ENCODE results near the gene IFRD2. TPM values are rescaled to one million over a fixed set of nuclear protein-coding genes. Genes with fewer than 3 reads are reported as not detected.
A peak's percentile ranks its signal among the peaks of the same experiment; 100 is the strongest.

The IFRD2 gene
- total and polyA plus RNA-seq, 2 of the 13 experiments (the other 11 are each of a cell fraction or from before 2014, with no cell fraction given), result 32.8 to 96.1 TPM

DNA sequence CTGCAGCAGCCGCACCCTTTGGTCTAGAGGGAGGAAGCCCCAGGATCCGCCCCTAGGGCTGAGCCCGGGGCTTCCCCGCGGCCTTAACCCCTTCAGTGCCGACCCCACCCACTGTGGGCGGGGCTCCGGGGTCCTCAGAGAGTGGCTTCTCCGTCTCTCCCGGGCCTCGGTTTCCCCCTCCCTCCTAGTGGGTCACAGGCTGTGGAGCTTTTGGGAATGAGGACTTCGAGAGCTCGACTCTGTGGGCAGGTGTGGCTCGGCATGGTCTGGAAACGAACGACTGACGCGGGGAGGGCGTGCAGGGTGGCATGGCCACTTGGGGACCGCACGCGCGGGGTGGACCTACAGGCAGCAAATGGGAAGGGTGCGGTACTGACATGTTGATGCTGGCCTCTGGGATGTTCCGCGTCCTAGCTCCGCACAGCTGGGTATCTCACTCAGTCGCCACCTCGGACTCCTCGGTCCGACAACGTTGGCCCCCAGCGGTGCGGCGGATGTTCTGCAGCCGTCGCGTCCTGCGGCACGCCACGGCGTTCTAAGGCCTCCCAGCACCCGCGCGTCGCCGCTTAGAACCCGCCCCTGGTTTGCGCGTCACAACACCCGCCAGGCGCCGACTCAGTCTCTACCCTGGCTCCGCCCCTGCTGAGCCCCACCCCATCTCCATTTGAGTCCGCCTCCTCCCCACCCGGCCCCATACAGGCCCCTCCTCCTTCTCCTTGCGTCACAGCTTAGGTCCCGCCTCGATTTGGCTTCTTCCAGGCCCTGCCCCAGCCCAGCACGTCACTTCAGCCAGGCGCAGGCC, 6.8 kb upstream of the IFRD2 start, which contains the start of the genes HYAL3 and NAA80 (continued):
- TF ChIP-seq, protein P1, sequence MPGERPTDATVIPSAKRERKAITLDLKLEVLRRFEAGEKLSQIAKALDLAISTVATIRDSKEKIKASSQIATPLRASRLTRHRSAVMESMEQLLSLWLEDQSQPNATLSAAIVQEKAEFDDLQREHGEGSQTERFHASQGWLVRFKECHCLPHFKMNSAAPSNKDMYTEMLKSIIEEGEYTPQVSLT (CRISPR knock-in tag; IDR thresholded peaks at IDR 0.05; ENCODE audit: borderline replicate concordance, low read depth), result 0 out of 2 replicates have a peak, but pooled peaks have one; percentile 32
- 0 out of 2 replicates have a peak, but pooled peaks have one; percentile 52 for TF ChIP-seq SSRP1 (CRISPR knock-in tag; IDR thresholded peaks at IDR 0.05)
- TF ChIP-seq IKZF4 (CRISPR knock-in tag; IDR thresholded peaks at IDR 0.05; ENCODE audit: borderline replicate concordance, low read depth, not compliant biosample characterization), result peak; percentile 73
- TF ChIP-seq ZIK1 (CRISPR knock-in tag; IDR thresholded peaks at IDR 0.05; ENCODE audit: borderline replicate concordance, low read depth), result peak; percentile 86
- no peak for TF ChIP-seq ZNF30 (CRISPR knock-in tag; IDR thresholded peaks at IDR 0.05)
- TF ChIP-seq NONO (IDR thresholded peaks at IDR 0.05), result no peak
- TF ChIP-seq NONO (CRISPR knock-in tag; conservative IDR thresholded peaks at IDR 0.05), result peak; percentile 75; the same call in 1 of the 2 replicates
- TF ChIP-seq, protein P2, sequence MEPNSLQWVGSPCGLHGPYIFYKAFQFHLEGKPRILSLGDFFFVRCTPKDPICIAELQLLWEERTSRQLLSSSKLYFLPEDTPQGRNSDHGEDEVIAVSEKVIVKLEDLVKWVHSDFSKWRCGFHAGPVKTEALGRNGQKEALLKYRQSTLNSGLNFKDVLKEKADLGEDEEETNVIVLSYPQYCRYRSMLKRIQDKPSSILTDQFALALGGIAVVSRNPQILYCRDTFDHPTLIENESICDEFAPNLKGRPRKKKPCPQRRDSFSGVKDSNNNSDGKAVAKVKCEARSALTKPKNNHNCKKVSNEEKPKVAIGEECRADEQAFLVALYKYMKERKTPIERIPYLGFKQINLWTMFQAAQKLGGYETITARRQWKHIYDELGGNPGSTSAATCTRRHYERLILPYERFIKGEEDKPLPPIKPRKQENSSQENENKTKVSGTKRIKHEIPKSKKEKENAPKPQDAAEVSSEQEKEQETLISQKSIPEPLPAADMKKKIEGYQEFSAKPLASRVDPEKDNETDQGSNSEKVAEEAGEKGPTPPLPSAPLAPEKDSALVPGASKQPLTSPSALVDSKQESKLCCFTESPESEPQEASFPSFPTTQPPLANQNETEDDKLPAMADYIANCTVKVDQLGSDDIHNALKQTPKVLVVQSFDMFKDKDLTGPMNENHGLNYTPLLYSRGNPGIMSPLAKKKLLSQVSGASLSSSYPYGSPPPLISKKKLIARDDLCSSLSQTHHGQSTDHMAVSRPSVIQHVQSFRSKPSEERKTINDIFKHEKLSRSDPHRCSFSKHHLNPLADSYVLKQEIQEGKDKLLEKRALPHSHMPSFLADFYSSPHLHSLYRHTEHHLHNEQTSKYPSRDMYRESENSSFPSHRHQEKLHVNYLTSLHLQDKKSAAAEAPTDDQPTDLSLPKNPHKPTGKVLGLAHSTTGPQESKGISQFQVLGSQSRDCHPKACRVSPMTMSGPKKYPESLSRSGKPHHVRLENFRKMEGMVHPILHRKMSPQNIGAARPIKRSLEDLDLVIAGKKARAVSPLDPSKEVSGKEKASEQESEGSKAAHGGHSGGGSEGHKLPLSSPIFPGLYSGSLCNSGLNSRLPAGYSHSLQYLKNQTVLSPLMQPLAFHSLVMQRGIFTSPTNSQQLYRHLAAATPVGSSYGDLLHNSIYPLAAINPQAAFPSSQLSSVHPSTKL (CRISPR knock-in tag; IDR thresholded peaks at IDR 0.05), result no peak; the same call in 1 of the 2 replicates
- TF ChIP-seq ZNF709 (CRISPR knock-in tag; IDR thresholded peaks at IDR 0.05), result peak; percentile 41; the same call in 1 of the 2 replicates
- TF ChIP-seq, protein P3, sequence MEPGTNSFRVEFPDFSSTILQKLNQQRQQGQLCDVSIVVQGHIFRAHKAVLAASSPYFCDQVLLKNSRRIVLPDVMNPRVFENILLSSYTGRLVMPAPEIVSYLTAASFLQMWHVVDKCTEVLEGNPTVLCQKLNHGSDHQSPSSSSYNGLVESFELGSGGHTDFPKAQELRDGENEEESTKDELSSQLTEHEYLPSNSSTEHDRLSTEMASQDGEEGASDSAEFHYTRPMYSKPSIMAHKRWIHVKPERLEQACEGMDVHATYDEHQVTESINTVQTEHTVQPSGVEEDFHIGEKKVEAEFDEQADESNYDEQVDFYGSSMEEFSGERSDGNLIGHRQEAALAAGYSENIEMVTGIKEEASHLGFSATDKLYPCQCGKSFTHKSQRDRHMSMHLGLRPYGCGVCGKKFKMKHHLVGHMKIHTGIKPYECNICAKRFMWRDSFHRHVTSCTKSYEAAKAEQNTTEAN (CRISPR knock-in tag; conservative IDR thresholded peaks at IDR 0.05), result peak; percentile 56; the same call in 1 of the 2 replicates
- TF ChIP-seq, protein P4, sequence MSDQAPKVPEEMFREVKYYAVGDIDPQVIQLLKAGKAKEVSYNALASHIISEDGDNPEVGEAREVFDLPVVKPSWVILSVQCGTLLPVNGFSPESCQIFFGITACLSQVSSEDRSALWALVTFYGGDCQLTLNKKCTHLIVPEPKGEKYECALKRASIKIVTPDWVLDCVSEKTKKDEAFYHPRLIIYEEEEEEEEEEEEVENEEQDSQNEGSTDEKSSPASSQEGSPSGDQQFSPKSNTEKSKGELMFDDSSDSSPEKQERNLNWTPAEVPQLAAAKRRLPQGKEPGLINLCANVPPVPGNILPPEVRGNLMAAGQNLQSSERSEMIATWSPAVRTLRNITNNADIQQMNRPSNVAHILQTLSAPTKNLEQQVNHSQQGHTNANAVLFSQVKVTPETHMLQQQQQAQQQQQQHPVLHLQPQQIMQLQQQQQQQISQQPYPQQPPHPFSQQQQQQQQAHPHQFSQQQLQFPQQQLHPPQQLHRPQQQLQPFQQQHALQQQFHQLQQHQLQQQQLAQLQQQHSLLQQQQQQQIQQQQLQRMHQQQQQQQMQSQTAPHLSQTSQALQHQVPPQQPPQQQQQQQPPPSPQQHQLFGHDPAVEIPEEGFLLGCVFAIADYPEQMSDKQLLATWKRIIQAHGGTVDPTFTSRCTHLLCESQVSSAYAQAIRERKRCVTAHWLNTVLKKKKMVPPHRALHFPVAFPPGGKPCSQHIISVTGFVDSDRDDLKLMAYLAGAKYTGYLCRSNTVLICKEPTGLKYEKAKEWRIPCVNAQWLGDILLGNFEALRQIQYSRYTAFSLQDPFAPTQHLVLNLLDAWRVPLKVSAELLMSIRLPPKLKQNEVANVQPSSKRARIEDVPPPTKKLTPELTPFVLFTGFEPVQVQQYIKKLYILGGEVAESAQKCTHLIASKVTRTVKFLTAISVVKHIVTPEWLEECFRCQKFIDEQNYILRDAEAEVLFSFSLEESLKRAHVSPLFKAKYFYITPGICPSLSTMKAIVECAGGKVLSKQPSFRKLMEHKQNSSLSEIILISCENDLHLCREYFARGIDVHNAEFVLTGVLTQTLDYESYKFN (CRISPR knock-in tag; conservative IDR thresholded peaks at IDR 0.05), result no peak; the same call in 1 of the 2 replicates
- TF ChIP-seq NR3C1 (CRISPR knock-in tag; IDR thresholded peaks at IDR 0.05), result no peak
- TF ChIP-seq ZNF780A (CRISPR knock-in tag; IDR thresholded peaks at IDR 0.05), result no peak; the same call in 1 of the 2 replicates
- peak; percentile 74 for TF ChIP-seq CEBPB (IDR thresholded peaks at IDR 0.05; ENCODE audit: borderline replicate concordance, low read depth, low read length)
- TF ChIP-seq, protein P5, sequence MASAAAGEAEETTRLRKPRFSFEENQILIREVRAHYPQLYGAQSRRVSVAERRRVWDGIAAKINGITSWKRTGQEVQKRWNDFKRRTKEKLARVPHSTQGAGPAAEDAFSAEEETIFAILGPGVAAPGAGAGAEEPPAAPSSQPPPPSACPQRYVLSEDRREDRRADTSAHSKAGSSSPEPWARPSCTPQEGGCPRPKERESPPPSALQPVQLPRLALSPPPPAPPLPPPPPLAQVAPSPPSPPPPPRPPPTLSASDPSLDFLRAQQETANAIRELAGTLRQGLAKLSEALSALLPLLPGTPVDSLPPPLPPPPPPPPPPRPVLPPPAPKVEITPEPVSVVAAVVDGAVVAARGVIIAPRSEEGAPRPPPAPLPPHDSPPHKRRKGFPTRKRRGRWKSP (CRISPR knock-in tag; IDR thresholded peaks at IDR 0.05), result peak; percentile 89; the same call in 1 of the 2 replicates
- no peak for TF ChIP-seq ZNF615 (CRISPR knock-in tag; IDR thresholded peaks at IDR 0.05; ENCODE audit: borderline replicate concordance)
- peak; percentile 71 for TF ChIP-seq RXRA (CRISPR knock-in tag; IDR thresholded peaks at IDR 0.05)
- peak; percentile 92 for TF ChIP-seq CENPT (CRISPR knock-in tag; IDR thresholded peaks at IDR 0.05; ENCODE audit: low read depth)

All from HepG2 (cell line).